Upper lobe of left lung (tissue), 4 donors: Measurements from ENCODE around the gene HJV.

ENCODE experiments used
- EP300 ChIP-seq, 4 donors: sonication (generic); formaldehyde crosslinking; IDR thresholded peaks; one replicate each; pipeline ENCODE4 v1.5.1; 2017; ENCODE audit warnings: antibody characterized with exemption in 4 of 4, control low read depth in 2 of 4
- POLR2A ChIP-seq, 4 donors: fragments of 450-650 bp; IDR thresholded peaks; one replicate each; pipeline ENCODE4 v1.5.1; 2016 to 2017; ENCODE audit warnings: antibody characterized with exemption in 4 of 4, mild to moderate bottlenecking in 2 of 4
- POLR2AphosphoS5 ChIP-seq, 2 donors: sonication (generic); formaldehyde crosslinking; IDR thresholded peaks; one replicate each; pipeline ENCODE4 v1.5.1; 2017; ENCODE audit warnings: antibody characterized with exemption in 2 of 2
- TF ChIP-seq, protein P1 (sequence below), 6 experiments: fragments of 450-650 bp in 4 of 6; fragments of 200-600 bp in 2 of 6; sonication (generic) in 2 of 6; IDR thresholded peaks; one replicate each; pipeline ENCODE4 v1.5.1; 2016 to 2019; ENCODE audit warnings: antibody characterized with exemption in 6 of 6

- TF ChIP-seq POLR2A (IDR thresholded peaks at IDR 0.05), result no peak
- TF ChIP-seq, protein P1, sequence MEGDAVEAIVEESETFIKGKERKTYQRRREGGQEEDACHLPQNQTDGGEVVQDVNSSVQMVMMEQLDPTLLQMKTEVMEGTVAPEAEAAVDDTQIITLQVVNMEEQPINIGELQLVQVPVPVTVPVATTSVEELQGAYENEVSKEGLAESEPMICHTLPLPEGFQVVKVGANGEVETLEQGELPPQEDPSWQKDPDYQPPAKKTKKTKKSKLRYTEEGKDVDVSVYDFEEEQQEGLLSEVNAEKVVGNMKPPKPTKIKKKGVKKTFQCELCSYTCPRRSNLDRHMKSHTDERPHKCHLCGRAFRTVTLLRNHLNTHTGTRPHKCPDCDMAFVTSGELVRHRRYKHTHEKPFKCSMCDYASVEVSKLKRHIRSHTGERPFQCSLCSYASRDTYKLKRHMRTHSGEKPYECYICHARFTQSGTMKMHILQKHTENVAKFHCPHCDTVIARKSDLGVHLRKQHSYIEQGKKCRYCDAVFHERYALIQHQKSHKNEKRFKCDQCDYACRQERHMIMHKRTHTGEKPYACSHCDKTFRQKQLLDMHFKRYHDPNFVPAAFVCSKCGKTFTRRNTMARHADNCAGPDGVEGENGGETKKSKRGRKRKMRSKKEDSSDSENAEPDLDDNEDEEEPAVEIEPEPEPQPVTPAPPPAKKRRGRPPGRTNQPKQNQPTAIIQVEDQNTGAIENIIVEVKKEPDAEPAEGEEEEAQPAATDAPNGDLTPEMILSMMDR (IDR thresholded peaks at IDR 0.05), result peak in 1 of 6 experiments; percentile 9
- TF ChIP-seq EP300 (IDR thresholded peaks at IDR 0.05), result no peak
- TF ChIP-seq POLR2AphosphoS5 (IDR thresholded peaks at IDR 0.05), result no peak
These were observed 23.9 kb downstream of the HJV start for GRCh38 chr1:145997718-145998023.
